ENCODE data around the gene EFCC1. TPM values are rescaled to one million over a fixed set of nuclear protein-coding genes. Genes with fewer than 3 reads are reported as not detected.

Gene EFCC1
- total RNA-seq, 2 experiments from 2014 or later = 0.22 to 0.25 TPM

- no peak for TF ChIP-seq CTCF (IDR thresholded peaks at IDR 0.05)
- no peaks in the 10 kb centered on the region for H3K27me3 ChIP-seq (ENCODE audit: control insufficient read depth in 1 of 2, insufficient read depth in 2 of 2, low read length in 2 of 2)
- H3K27me3 Mint-ChIP-seq = no peaks in the 10 kb centered on the region
- peaks cover 25% of the 10 kb centered on the region for H3K4me1 ChIP-seq (ENCODE audit: insufficient read depth, low read length)
- no peak overlapping the region for H3K27ac ChIP-seq (ENCODE audit: low read depth in 1 of 2, low read length in 2 of 2)
- ChIA-PET POLR2A (no interaction called here), CTCF (no interaction called here)
- no peak overlapping the region for H3K4me3 ChIP-seq (ENCODE audit: low read length)
- H3K9me3 ChIP-seq (ENCODE audit: control insufficient read depth in 1 of 2, insufficient read depth in 1 of 2, low read length in 2 of 2) = no peaks in the 10 kb centered on the region
- H3K27ac Mint-ChIP-seq = no peak overlapping the region
- H3K36me3 Mint-ChIP-seq (ENCODE audit: low read depth) = no peaks in the 10 kb centered on the region
- no peaks in the 10 kb centered on the region for H3K36me3 ChIP-seq (ENCODE audit: insufficient read depth, low read length)
- no peak for DNase-seq
- H3K9me3 Mint-ChIP-seq = no peaks in the 10 kb centered on the region
- intact Hi-C loops (cut with DNase I, micrococcal nuclease) = no loop called here
- no peak overlapping the region for H3K4me3 Mint-ChIP-seq
- H3K4me1 Mint-ChIP-seq (ENCODE audit: low read depth) = peaks cover 21% of the 10 kb centered on the region
- ATAC-seq (ENCODE audit: poor library complexity) = no peak
Measured at GRCh38 chr3:129031476-129032215, 30.5 kb downstream of the EFCC1 start.

GRCh38 chr3:129032716-129033115 is 31.6 kb downstream of the EFCC1 start:
- peaks cover 19% of the 10 kb centered on the region for H3K4me1 ChIP-seq (ENCODE audit: insufficient read depth, low read length)
- ChIA-PET CTCF (no interaction called here), POLR2A (no interaction called here)
- no peak overlapping the region for H3K4me3 ChIP-seq (ENCODE audit: low read length)
- no peaks in the 10 kb centered on the region for H3K36me3 Mint-ChIP-seq (ENCODE audit: low read depth)
- H3K4me3 Mint-ChIP-seq = no peak overlapping the region
- no peak overlapping the region for H3K27ac Mint-ChIP-seq
- ATAC-seq (ENCODE audit: poor library complexity) (no peak), DNase-seq (no peak)
- no peaks in the 10 kb centered on the region for H3K9me3 ChIP-seq (ENCODE audit: control insufficient read depth in 1 of 2, insufficient read depth in 1 of 2, low read length in 2 of 2)
- peaks cover 16% of the 10 kb centered on the region for H3K4me1 Mint-ChIP-seq (ENCODE audit: low read depth)
- no peaks in the 10 kb centered on the region for H3K27me3 ChIP-seq (ENCODE audit: control insufficient read depth in 1 of 2, insufficient read depth in 2 of 2, low read length in 2 of 2)
- no peaks in the 10 kb centered on the region for H3K27me3 Mint-ChIP-seq
- no peak for TF ChIP-seq CTCF (IDR thresholded peaks at IDR 0.05)
- no peak overlapping the region for H3K27ac ChIP-seq (ENCODE audit: low read depth in 1 of 2, low read length in 2 of 2)
- H3K36me3 ChIP-seq (ENCODE audit: insufficient read depth, low read length) = no peaks in the 10 kb centered on the region
- intact Hi-C loops (cut with DNase I, micrococcal nuclease) = no loop called here
- H3K9me3 Mint-ChIP-seq = no peaks in the 10 kb centered on the region

- ChIA-PET POLR2A (no interaction called here), CTCF (no interaction called here)
- intact Hi-C loops (cut with DNase I, micrococcal nuclease) = no loop called here
- Histone ChIP-seq H3K27ac (ENCODE audit: low read depth in 1 of 2, low read length in 2 of 2) (no peak overlapping the region), H3K4me3 (ENCODE audit: low read length) (no peak overlapping the region), H3K9me3 (ENCODE audit: control insufficient read depth in 1 of 2, insufficient read depth in 1 of 2, low read length in 2 of 2) (no peaks in the 10 kb centered on the region), H3K27me3 (ENCODE audit: control insufficient read depth in 1 of 2, insufficient read depth in 2 of 2, low read length in 2 of 2) (no peaks in the 10 kb centered on the region), H3K4me1 (ENCODE audit: insufficient read depth, low read length) (peaks cover 18% of the 10 kb centered on the region), H3K36me3 (ENCODE audit: insufficient read depth, low read length) (no peaks in the 10 kb centered on the region)
- Mint-ChIP-seq H3K36me3 (ENCODE audit: low read depth) (no peaks in the 10 kb centered on the region), H3K27ac (no peak overlapping the region), H3K27me3 (no peaks in the 10 kb centered on the region), H3K4me1 (ENCODE audit: low read depth) (peaks cover 16% of the 10 kb centered on the region), H3K9me3 (no peaks in the 10 kb centered on the region), H3K4me3 (no peak overlapping the region)
- ATAC-seq (ENCODE audit: poor library complexity) (no peak), DNase-seq (no peak)
- TF ChIP-seq CTCF (IDR thresholded peaks at IDR 0.05) = no peak
Measured at GRCh38 chr3:129033151-129033550, 32.0 kb downstream of the EFCC1 start.
